ENCODE measurements around the gene RANBP17.

Gene RANBP17

GRCh38 chr5:171308453-171309275 lies 446.8 kb downstream of the RANBP17 start, which contains the start of gene TLX3 (continued):
- TF ChIP-seq ZNF704 (tag by site-specific recombination; IDR thresholded peaks at IDR 0.05): no peak
- TF ChIP-seq GLI2 (tag by site-specific recombination; IDR thresholded peaks at IDR 0.05; ENCODE audit: borderline replicate concordance, low read depth): no peak
- TF ChIP-seq ZBTB8A (tag by site-specific recombination; IDR thresholded peaks at IDR 0.05): peak; percentile 28
- TF ChIP-seq ZNF248 (tag by site-specific recombination; IDR thresholded peaks at IDR 0.05): no peak
- TF ChIP-seq ZNF639 (tag by site-specific recombination; IDR thresholded peaks at IDR 0.05): peak; percentile 63; the same call in 1 of the 2 replicates
- no peak for TF ChIP-seq RBAK (tag by site-specific recombination; IDR thresholded peaks at IDR 0.05)
- TF ChIP-seq INSM2 (tag by site-specific recombination; IDR thresholded peaks at IDR 0.05): no peak
- no peak for TF ChIP-seq ZSCAN4 (tag by site-specific recombination; IDR thresholded peaks at IDR 0.05)
- no peak for TF ChIP-seq ZNF155 (tag by site-specific recombination; IDR thresholded peaks at IDR 0.05)
- TF ChIP-seq ZNF585B (tag by site-specific recombination; IDR thresholded peaks at IDR 0.05): no peak
- TF ChIP-seq PRDM2 (tag by site-specific recombination; IDR thresholded peaks at IDR 0.05; ENCODE audit: borderline replicate concordance): no peak
- no peak for TF ChIP-seq ZNF621 (tag by site-specific recombination; IDR thresholded peaks at IDR 0.05)
- no peak for TF ChIP-seq ZNF580 (tag by site-specific recombination; IDR thresholded peaks at IDR 0.05)
- no peak for TF ChIP-seq ZNF157 (tag by site-specific recombination; IDR thresholded peaks at IDR 0.05)
- TF ChIP-seq ZBTB20 (tag by site-specific recombination; IDR thresholded peaks at IDR 0.05): peak; percentile 96
- TF ChIP-seq ZNF133 (tag by site-specific recombination; IDR thresholded peaks at IDR 0.05): no peak
- no peak for TF ChIP-seq ZNF292 (tag by site-specific recombination; IDR thresholded peaks at IDR 0.05; ENCODE audit: borderline replicate concordance, low read depth)
- TF ChIP-seq ZNF677 (tag by site-specific recombination; IDR thresholded peaks at IDR 0.05): no peak
- peak; percentile 79; the same call in 1 of the 2 replicates for TF ChIP-seq ZNF394 (tag by site-specific recombination; IDR thresholded peaks at IDR 0.05; ENCODE audit: borderline replicate concordance)
- peak; percentile 75 for TF ChIP-seq ZFHX2 (tag by site-specific recombination; conservative IDR thresholded peaks at IDR 0.05)
- no peak for TF ChIP-seq ZNF654 (tag by site-specific recombination; IDR thresholded peaks at IDR 0.05; ENCODE audit: low read depth)
- 0 out of 2 replicates have a peak, but pooled peaks have one; percentile 19 for TF ChIP-seq PRDM1 (tag by site-specific recombination; IDR thresholded peaks at IDR 0.05)
- 0 out of 2 replicates have a peak, but pooled peaks have one; percentile 30 for TF ChIP-seq WT1 (tag by site-specific recombination; IDR thresholded peaks at IDR 0.05)
- peak; percentile 98 for TF ChIP-seq KLF10 (tag by site-specific recombination; IDR thresholded peaks at IDR 0.05)
- peak; percentile 85; the same call in 1 of the 2 replicates for TF ChIP-seq ZNF2 (tag by site-specific recombination; IDR thresholded peaks at IDR 0.05)
- TF ChIP-seq ZNF830 (tag by site-specific recombination; IDR thresholded peaks at IDR 0.05; ENCODE audit: low read depth): no peak
- 0 out of 2 replicates have a peak, but pooled peaks have one; percentile 15 for TF ChIP-seq ZNF473 (tag by site-specific recombination; IDR thresholded peaks at IDR 0.05)
